GM21576 (cell line): ENCODE measurements around the gene NAA20.
"Not testable (repeated sequence)": the region's sequence is repeated elsewhere in the genome, so short reads cannot be mapped to it uniquely, and the experiment has no call there.

Experiments used
- ATAC-seq: cut with Tn5 transposase; IDR thresholded peaks from one replicate; pipeline ENCODE4 v1.9.1; 2021; ENCODE audit warnings: mild to moderate bottlenecking, moderate library complexity; ENCODE audit not compliant: unreplicated experiment

Gene NAA20

DNA sequence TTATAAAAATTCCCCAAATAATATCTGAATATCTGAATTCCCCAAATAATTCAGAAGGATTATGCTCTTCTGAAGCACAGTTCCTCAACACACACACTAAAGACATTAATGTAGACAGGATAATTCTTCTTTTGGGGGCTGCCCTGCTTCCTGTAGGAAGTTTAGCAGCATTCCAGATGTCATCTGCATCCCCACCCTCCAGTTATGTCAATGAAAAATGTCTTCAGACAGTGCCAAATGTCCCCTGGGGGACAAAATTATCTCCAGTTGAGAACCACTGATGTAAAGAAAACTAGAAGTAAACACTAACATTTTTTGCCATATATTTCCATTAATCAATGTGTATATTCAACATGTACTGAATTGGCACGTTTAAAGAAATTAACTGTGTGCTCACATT, 25.9 kb upstream of the NAA20 start:
- ATAC-seq = no peak

- no peak for ATAC-seq
These were observed 25.3 kb upstream of the NAA20 start for GRCh38 chr20:19991854-19992253.

GRCh38 chr20:19992996-19993908, 23.9 kb upstream of the NAA20 start:
- ATAC-seq = no peak

DNA sequence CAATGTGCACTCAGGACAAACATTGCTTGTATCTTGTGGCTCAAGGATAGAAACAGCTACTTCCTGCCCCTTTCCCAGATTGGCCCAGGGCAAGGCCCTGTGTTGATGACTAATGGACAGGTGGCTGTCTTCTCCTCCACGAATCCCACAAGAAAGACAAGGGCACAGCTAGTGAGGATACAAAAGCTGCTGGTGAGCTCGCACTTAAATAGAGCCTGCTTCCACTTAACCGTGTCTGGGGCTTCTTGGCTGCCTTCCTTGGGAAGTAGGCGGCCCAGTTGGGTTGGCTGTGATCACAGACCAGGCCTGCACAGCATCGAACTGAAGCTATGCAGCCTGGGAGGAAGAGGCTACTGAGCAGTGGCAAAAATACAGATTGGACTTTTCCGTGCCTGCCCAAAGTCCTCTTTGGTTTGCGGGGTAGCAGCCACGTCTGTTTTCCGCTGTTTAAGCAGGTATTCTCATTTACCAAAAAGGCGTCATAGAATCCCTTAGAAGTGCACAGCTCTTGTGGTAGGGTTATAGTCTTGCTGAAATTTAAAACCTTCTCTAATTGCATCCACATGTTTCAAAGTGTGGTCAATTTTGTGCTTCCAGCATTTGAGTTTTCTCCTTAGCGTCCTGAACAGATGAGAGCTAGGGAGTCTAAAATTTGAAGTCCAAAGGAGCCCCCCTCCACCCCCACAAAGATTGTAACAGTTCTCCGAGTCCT, 23.0 kb upstream of the NAA20 start:
- no peak for ATAC-seq

DNA sequence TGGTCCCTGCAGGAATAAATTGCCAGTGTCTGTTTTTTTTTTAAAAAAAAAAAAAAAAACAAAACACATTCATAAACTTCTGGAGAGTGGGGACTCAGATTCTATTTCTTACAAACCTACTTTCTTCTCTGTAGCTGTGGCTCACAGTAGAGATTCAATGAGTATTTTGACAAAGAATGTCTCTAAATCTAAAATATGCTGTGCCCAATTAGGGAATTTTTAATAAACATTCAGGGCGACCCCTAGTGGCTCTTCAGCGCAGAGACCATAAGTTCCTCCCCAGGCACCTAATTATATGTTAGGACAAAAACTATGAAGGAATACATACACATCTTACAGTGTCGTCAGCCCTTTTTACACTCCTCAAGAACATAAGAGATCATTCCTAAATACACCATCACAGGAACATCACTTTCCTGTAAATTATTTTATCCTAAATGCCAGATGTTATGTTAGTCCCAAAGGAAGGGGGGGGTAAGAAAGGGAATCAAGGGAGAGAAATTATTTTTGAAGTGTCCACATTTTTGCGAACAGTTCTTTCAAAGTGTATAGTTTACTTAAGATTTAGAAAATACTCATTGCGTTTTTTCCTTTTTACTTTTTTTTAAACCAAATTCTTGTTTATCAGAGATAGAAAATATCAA, 21.8 kb upstream of the NAA20 start:
- ATAC-seq = no peak

DNA sequence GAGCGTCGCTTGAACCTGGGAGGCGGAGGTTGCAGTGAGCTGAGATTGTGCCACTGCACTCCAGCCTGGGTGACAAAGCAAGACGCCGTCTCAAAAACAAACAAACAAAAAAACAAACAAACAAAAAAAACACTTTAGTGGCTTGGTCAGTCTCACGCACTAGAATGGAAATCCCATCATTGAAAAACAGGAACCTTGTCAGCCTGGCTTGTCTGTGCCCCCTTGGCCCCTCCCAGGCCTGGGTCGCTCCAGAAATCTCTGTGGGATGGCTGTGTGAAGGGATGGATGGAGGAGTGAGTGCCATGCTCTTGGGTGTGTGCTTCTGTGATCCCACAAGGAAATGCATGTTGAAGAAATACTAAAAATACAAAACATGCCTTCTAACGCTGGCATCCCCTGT, 20.9 kb upstream of the NAA20 start:
- no peak for ATAC-seq

- no peak for ATAC-seq
These were observed 20.2 kb upstream of the NAA20 start for GRCh38 chr20:19996917-19997316.

DNA sequence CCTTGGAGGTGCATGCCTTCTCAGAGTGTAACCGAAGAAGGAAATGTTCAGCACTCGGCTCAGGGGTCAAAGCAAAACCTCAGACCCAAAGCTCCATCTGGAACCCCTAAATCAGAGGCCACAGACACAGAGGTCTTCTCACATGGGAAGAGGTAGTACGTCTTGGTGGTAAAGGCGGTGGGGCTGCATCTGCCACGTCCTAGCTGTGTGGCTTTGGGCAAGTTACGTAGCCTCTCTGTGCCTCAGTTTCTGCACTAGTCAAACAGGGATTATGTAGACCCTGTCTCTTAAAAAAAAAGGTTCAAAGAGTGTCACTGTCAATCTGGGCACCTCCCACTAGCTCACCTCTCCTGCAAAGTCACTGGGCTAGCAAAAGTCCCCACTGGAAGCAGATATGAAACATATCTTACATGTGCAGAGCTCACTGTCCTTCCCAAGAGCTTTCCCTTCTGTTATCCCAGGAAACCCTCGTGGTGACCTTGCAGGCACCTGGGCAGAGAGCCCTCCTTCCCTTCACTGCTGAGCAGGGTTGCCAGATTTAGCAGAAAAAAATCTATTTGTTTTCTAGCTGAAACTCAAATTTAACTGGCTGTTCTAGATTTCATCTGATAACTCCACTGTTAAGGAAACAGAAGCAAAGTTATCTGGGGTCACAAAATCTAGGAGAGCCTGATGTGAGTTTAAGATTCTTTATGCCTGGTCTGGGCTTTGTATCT, 18.0 kb upstream of the NAA20 start:
- no peak for ATAC-seq

DNA sequence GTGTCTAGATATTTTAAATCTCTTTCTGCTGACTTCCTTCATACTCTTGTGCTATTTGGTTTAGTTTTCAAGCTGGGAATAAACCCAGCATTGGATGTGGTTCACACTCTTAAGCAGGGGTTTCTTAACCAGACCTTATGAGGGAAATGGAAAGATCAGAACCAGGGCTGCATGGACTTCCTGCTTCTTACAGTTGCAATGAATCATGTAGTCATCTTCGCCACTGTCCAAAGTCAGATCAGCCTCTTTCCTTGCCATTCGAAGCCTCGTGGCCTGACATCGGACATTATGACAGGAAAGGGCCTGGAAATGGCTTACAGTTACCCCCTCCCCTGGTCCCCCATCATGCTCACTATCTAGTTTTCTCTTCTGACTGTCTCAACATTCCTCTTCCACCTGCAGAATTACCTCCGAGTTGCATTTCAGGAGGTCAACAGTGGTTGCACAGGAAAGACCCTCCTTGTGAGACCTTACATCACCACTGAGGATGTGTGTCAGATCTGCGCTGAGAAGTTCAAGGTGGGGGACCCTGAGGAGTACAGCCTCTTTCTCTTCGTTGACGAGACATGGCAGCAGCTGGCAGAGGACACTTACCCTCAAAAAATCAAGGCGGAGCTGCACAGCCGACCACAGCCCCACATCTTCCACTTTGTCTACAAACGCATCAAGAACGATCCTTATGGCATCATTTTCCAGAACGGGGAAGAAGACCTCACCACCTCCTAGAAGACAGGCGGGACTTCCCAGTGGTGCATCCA, 16.8 kb upstream of the NAA20 start:
- no peak for ATAC-seq

- no peak for ATAC-seq
These were observed 14.8 kb upstream of the NAA20 start for GRCh38 chr20:20002101-20002998.

- ATAC-seq = peak; percentile 39
These were observed 13.9 kb upstream of the NAA20 start for GRCh38 chr20:20003031-20003954.

DNA sequence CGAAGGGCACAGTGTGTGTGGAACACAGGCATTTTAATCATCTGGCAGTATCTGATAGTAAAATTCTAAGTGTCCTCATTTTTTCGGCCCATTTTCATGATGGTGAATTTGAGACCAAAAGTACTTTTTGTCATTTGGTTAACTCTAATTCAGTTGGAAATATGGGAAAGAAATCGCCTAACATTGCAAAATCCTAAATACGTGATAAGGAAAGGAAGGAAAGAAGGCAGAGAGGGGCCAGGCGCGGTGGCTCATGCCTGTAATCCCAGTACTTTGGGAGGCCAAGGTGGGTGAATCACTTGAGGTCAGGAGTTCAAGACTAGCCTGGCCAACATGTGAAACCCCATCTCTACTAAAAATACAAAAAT, 13.2 kb upstream of the NAA20 start:
- not testable (repeated sequence) for ATAC-seq

DNA sequence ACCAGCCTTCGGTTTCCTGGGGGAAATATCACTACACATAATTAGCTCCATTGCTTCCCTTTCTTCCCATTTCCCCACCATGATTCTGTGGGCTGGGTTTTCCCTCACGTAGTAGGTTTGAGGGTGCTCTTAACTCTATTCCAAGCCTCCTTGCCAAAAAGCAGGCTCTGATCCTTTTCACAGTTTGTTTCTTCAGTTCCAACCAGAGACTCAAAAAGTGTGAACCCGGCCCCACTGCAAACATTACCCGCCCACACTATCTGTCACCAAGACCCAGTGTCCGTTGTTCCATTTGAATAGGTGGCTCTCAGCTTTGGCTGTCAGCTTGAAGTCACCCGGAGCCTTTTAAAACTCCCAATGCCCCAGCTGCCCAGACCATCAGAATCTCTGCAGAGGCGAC, 11.8 kb upstream of the NAA20 start:
- no peak for ATAC-seq

- ATAC-seq = no peak
These were observed 7.3 kb upstream of the NAA20 start for GRCh38 chr20:20009784-20010253.

- ATAC-seq = no peak
These were observed 6.3 kb upstream of the NAA20 start for GRCh38 chr20:20010639-20011500.

DNA sequence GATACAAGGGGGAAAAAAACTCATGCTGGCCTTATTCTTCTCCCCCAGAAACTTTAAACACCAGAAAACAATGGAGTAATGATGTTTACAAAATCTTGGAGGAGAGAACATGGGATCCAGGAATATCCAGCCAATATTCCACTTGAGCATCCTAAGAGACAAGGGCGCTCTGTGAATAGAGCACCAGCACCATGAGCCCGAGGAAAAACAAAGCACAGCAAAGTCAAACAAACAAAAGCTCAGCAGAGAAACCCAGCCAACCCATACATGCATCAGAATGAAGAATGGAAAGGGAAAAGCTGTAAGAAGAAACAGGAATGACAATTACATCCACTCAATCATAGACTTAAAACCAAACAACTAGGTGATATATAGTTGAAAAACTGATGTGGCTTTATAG, 4.6 kb upstream of the NAA20 start:
- no peak for ATAC-seq

GRCh38 chr20:20014659-20015058, 2.5 kb upstream of the NAA20 start:
- ATAC-seq = no peak
